Measurements from ENCODE around the gene MCTP1.
"Not testable (repeated sequence)": the region's sequence is repeated elsewhere in the genome, so short reads cannot be mapped to it uniquely, and the experiment has no call there.

Gene MCTP1

GRCh38 chr5:95149387-95149786, 135.5 kb downstream of the MCTP1 start:
- Mint-ChIP-seq H3K4me3 (no peak overlapping the region), H3K27ac (no peak overlapping the region), H3K27me3 (ENCODE audit: low read depth) (no peaks in the 10 kb centered on the region), H3K4me1 (ENCODE audit: low read depth) (no peaks in the 10 kb centered on the region), H3K36me3 (ENCODE audit: low read depth) (no peaks in the 10 kb centered on the region), H3K9me3 (no peaks in the 10 kb centered on the region)
- no peak for DNase-seq (ENCODE audit: low spot score)

- DNase-seq (ENCODE audit: low spot score), result no peak
- Mint-ChIP-seq H3K27me3 (ENCODE audit: low read depth) (no peaks in the 10 kb centered on the region), H3K36me3 (ENCODE audit: low read depth) (no peaks in the 10 kb centered on the region), H3K4me3 (no peak overlapping the region), H3K27ac (no peak overlapping the region), H3K9me3 (no peaks in the 10 kb centered on the region), H3K4me1 (ENCODE audit: low read depth) (no peaks in the 10 kb centered on the region)
These were observed 136.4 kb downstream of the MCTP1 start for GRCh38 chr5:95148453-95148852.

- H3K36me3 Mint-ChIP-seq (ENCODE audit: low read depth); H3K27me3 Mint-ChIP-seq (ENCODE audit: low read depth); H3K4me1 Mint-ChIP-seq (ENCODE audit: low read depth); H3K27ac Mint-ChIP-seq; H3K9me3 Mint-ChIP-seq; DNase-seq (ENCODE audit: low spot score); H3K4me3 Mint-ChIP-seq: not testable (repeated sequence)
These were observed 141.0 kb downstream of the MCTP1 start for GRCh38 chr5:95143858-95144257.

GRCh38 chr5:95142145-95142544, 142.7 kb downstream of the MCTP1 start:
- Mint-ChIP-seq H3K9me3 (no peaks in the 10 kb centered on the region), H3K36me3 (ENCODE audit: low read depth) (no peaks in the 10 kb centered on the region), H3K4me1 (ENCODE audit: low read depth) (no peaks in the 10 kb centered on the region), H3K4me3 (no peak overlapping the region), H3K27me3 (ENCODE audit: low read depth) (no peaks in the 10 kb centered on the region), H3K27ac (no peak overlapping the region)
- DNase-seq (ENCODE audit: low spot score), result no peak

GRCh38 chr5:95141141-95141540, 143.8 kb downstream of the MCTP1 start:
- Mint-ChIP-seq H3K4me1 (ENCODE audit: low read depth) (no peaks in the 10 kb centered on the region), H3K27ac (no peak overlapping the region), H3K9me3 (no peaks in the 10 kb centered on the region), H3K36me3 (ENCODE audit: low read depth) (no peaks in the 10 kb centered on the region), H3K27me3 (ENCODE audit: low read depth) (no peaks in the 10 kb centered on the region), H3K4me3 (no peak overlapping the region)
- no peak for DNase-seq (ENCODE audit: low spot score)

- H3K27me3 Mint-ChIP-seq (ENCODE audit: low read depth), result no peaks in the 10 kb centered on the region
- H3K9me3 Mint-ChIP-seq, result no peaks in the 10 kb centered on the region
- H3K36me3 Mint-ChIP-seq (ENCODE audit: low read depth), result no peaks in the 10 kb centered on the region
- no peak overlapping the region for H3K4me3 Mint-ChIP-seq
- DNase-seq (ENCODE audit: low spot score), result no peak
- H3K27ac Mint-ChIP-seq, result no peak overlapping the region
- H3K4me1 Mint-ChIP-seq (ENCODE audit: low read depth), result no peaks in the 10 kb centered on the region
These were observed 150.6 kb downstream of the MCTP1 start for GRCh38 chr5:95134326-95134725.

GRCh38 chr5:95132096-95132495, 152.8 kb downstream of the MCTP1 start:
- Mint-ChIP-seq H3K27ac (no peak overlapping the region), H3K9me3 (no peaks in the 10 kb centered on the region), H3K4me1 (ENCODE audit: low read depth) (no peaks in the 10 kb centered on the region), H3K27me3 (ENCODE audit: low read depth) (no peaks in the 10 kb centered on the region), H3K36me3 (ENCODE audit: low read depth) (no peaks in the 10 kb centered on the region), H3K4me3 (no peak overlapping the region)
- DNase-seq (ENCODE audit: low spot score), result no peak

GRCh38 chr5:95130941-95131340, 154.0 kb downstream of the MCTP1 start:
- Mint-ChIP-seq H3K36me3 (ENCODE audit: low read depth) (no peaks in the 10 kb centered on the region), H3K27ac (no peak overlapping the region), H3K27me3 (ENCODE audit: low read depth) (no peaks in the 10 kb centered on the region), H3K9me3 (no peaks in the 10 kb centered on the region), H3K4me3 (no peak overlapping the region), H3K4me1 (ENCODE audit: low read depth) (no peaks in the 10 kb centered on the region)
- DNase-seq (ENCODE audit: low spot score), result no peak

- Mint-ChIP-seq H3K27me3 (ENCODE audit: low read depth) (no peaks in the 10 kb centered on the region), H3K4me3 (no peak overlapping the region), H3K9me3 (no peaks in the 10 kb centered on the region), H3K36me3 (ENCODE audit: low read depth) (no peaks in the 10 kb centered on the region), H3K27ac (no peak overlapping the region), H3K4me1 (ENCODE audit: low read depth) (no peaks in the 10 kb centered on the region)
- no peak for DNase-seq (ENCODE audit: low spot score)
These were observed 160.2 kb downstream of the MCTP1 start for GRCh38 chr5:95124731-95125130.

- no peak for DNase-seq (ENCODE audit: low spot score)
- Mint-ChIP-seq H3K27me3 (ENCODE audit: low read depth) (no peaks in the 10 kb centered on the region), H3K4me1 (ENCODE audit: low read depth) (no peaks in the 10 kb centered on the region), H3K4me3 (no peak overlapping the region), H3K36me3 (ENCODE audit: low read depth) (no peaks in the 10 kb centered on the region), H3K27ac (no peak overlapping the region), H3K9me3 (no peaks in the 10 kb centered on the region)
These were observed 160.8 kb downstream of the MCTP1 start for GRCh38 chr5:95124101-95124500.

- DNase-seq (ENCODE audit: low spot score), result no peak
- Mint-ChIP-seq H3K4me1 (ENCODE audit: low read depth) (no peaks in the 10 kb centered on the region), H3K36me3 (ENCODE audit: low read depth) (no peaks in the 10 kb centered on the region), H3K27me3 (ENCODE audit: low read depth) (no peaks in the 10 kb centered on the region), H3K27ac (no peak overlapping the region), H3K4me3 (no peak overlapping the region), H3K9me3 (no peaks in the 10 kb centered on the region)
These were observed 170.0 kb downstream of the MCTP1 start for GRCh38 chr5:95114902-95115301.

GRCh38 chr5:95114305-95114704, 170.6 kb downstream of the MCTP1 start:
- H3K9me3 Mint-ChIP-seq, result no peaks in the 10 kb centered on the region
- DNase-seq (ENCODE audit: low spot score), result no peak
- no peaks in the 10 kb centered on the region for H3K4me1 Mint-ChIP-seq (ENCODE audit: low read depth)
- no peaks in the 10 kb centered on the region for H3K36me3 Mint-ChIP-seq (ENCODE audit: low read depth)
- no peaks in the 10 kb centered on the region for H3K27me3 Mint-ChIP-seq (ENCODE audit: low read depth)
- no peak overlapping the region for H3K27ac Mint-ChIP-seq
- no peak overlapping the region for H3K4me3 Mint-ChIP-seq

- Mint-ChIP-seq H3K36me3 (ENCODE audit: low read depth) (no peaks in the 10 kb centered on the region), H3K27me3 (ENCODE audit: low read depth) (no peaks in the 10 kb centered on the region), H3K9me3 (no peaks in the 10 kb centered on the region), H3K27ac (no peak overlapping the region), H3K4me3 (no peak overlapping the region), H3K4me1 (ENCODE audit: low read depth) (no peaks in the 10 kb centered on the region)
- DNase-seq (ENCODE audit: low spot score), result no peak
These were observed 171.4 kb downstream of the MCTP1 start for GRCh38 chr5:95113489-95113888.

GRCh38 chr5:95111141-95111540, 173.8 kb downstream of the MCTP1 start:
- no peaks in the 10 kb centered on the region for H3K9me3 Mint-ChIP-seq
- H3K4me3 Mint-ChIP-seq, result no peak overlapping the region
- no peak for DNase-seq (ENCODE audit: low spot score)
- no peaks in the 10 kb centered on the region for H3K36me3 Mint-ChIP-seq (ENCODE audit: low read depth)
- no peaks in the 10 kb centered on the region for H3K4me1 Mint-ChIP-seq (ENCODE audit: low read depth)
- H3K27me3 Mint-ChIP-seq (ENCODE audit: low read depth), result no peaks in the 10 kb centered on the region
- H3K27ac Mint-ChIP-seq, result no peak overlapping the region

- H3K4me3 Mint-ChIP-seq, result no peak overlapping the region
- H3K36me3 Mint-ChIP-seq (ENCODE audit: low read depth), result no peaks in the 10 kb centered on the region
- H3K9me3 Mint-ChIP-seq, result no peaks in the 10 kb centered on the region
- no peak overlapping the region for H3K27ac Mint-ChIP-seq
- no peak for DNase-seq (ENCODE audit: low spot score)
- H3K4me1 Mint-ChIP-seq (ENCODE audit: low read depth), result no peaks in the 10 kb centered on the region
- no peaks in the 10 kb centered on the region for H3K27me3 Mint-ChIP-seq (ENCODE audit: low read depth)
These were observed 174.8 kb downstream of the MCTP1 start for GRCh38 chr5:95110118-95110517.
